ENCODE data around the gene SIGLEC7.

- TF ChIP-seq CTCF (IDR thresholded peaks at IDR 0.05; ENCODE audit: low read depth, low read length) = no peak
- no peak for TF ChIP-seq POLR2A (IDR thresholded peaks at IDR 0.05; ENCODE audit: extremely low read depth, insufficient read length)
- TF ChIP-seq MAX (IDR thresholded peaks at IDR 0.05; ENCODE audit: low read depth, low read length) = no peak
- no peak for TF ChIP-seq MYC (IDR thresholded peaks at IDR 0.05; ENCODE audit: low read depth, low read length)
These were observed 43.1 kb upstream of the SIGLEC7 start for GRCh38 chr19:51099047-51099382.

All from NB4 (cell line).